ENCODE measurements around the gene PCYOX1L. TPM values are rescaled to one million over a fixed set of nuclear protein-coding genes. Genes with fewer than 3 reads are reported as not detected.

The PCYOX1L gene
- total RNA-seq, 1 experiment from 2014 or later: 15.3 TPM

- Histone ChIP-seq H3K79me1 (ENCODE audit: insufficient read depth, low read depth, low read length, poor library complexity, severe bottlenecking) (no peaks in the 10 kb centered on the region), H2AFZ (ENCODE audit: low read length) (no peak overlapping the region), H3K9me3 (ENCODE audit: control insufficient read depth, low read depth, low read length) (no peaks in the 10 kb centered on the region), H3K27ac (ENCODE audit: insufficient read length, low read depth, low read length) (no peak overlapping the region), H3K18ac (ENCODE audit: insufficient read length, low read depth, low read length) (no peak overlapping the region), H3K27me3 (ENCODE audit: insufficient read depth, low read length) (no peaks in the 10 kb centered on the region), H3K23me2 (ENCODE audit: insufficient read length, low read depth, low read length, poor library complexity, severe bottlenecking) (peaks cover 4% of the 10 kb centered on the region), H3K79me2 (ENCODE audit: insufficient read depth, low read length) (no peaks in the 10 kb centered on the region), H2BK15ac (ENCODE audit: low read depth, low read length) (no peak overlapping the region), H2BK20ac (ENCODE audit: low read depth, low read length, poor library complexity, severe bottlenecking) (no peak overlapping the region), H3K56ac (ENCODE audit: insufficient read length, low read depth, low read length) (no peak overlapping the region), H4K91ac (ENCODE audit: insufficient read length, low read depth, low read length) (no peak overlapping the region), H3K9ac (ENCODE audit: extremely low read depth, insufficient read length, low read length) (no peak overlapping the region), H3K4ac (ENCODE audit: low read depth, low read length) (no peak overlapping the region), H3K23ac (ENCODE audit: insufficient read length, low read depth, low read length) (no peak overlapping the region), H2BK5ac (ENCODE audit: insufficient read length, low read length) (no peak overlapping the region), H2BK12ac (ENCODE audit: insufficient read length, low read depth, low read length) (no peak overlapping the region), H3T11ph (ENCODE audit: low read length) (no peak overlapping the region), H3K4me1 (ENCODE audit: insufficient read depth, low read length) (no peaks in the 10 kb centered on the region; the same call in 1 of the 2 replicates), H2AK5ac (ENCODE audit: insufficient read length, low read length) (no peak overlapping the region), H4K5ac (ENCODE audit: insufficient read length, low read depth, low read length) (no peak overlapping the region), H4K20me1 (ENCODE audit: control insufficient read depth, insufficient read depth, insufficient read length) (no peaks in the 10 kb centered on the region), H2BK120ac (ENCODE audit: low read depth, low read length, poor library complexity, severe bottlenecking) (no peak overlapping the region), H3K14ac (ENCODE audit: insufficient read depth, low read length) (no peak overlapping the region), H4K8ac (replicated peaks; ENCODE audit: insufficient read length, low read depth, low read length) (no peak overlapping the region), H3K4me2 (ENCODE audit: insufficient read depth, insufficient read length, low read length) (no peak overlapping the region)
- Mint-ChIP-seq H3K4me3 (no peak overlapping the region), H3K27me3 (ENCODE audit: low read depth) (peaks cover under 1% of the 10 kb centered on the region; the same call in 1 of the 2 replicates), H3K4me1 (peaks cover 14 to 15% of the 10 kb centered on the region in 2 experiments), H3K9me3 (no peaks in the 10 kb centered on the region), H3K27ac (no peak overlapping the region), H3K36me3 (ENCODE audit: insufficient read depth in 1 of 3, low read depth in 3 of 3) (peaks cover 26 to 69% (median 54%) of the 10 kb centered on the region in 3 experiments; a peak in 6 of 7 replicates)
- no CpG with 5 or more reads among the region's 2 CpGs for WGBS (ENCODE audit: extremely low coverage, insufficient read length, low lambda C conversion rate)
- TF ChIP-seq CTCF (conservative IDR thresholded peaks at IDR 0.05): no peak
- no peak for DNase-seq
Measured at GRCh38 chr5:149353911-149354310, 3.9 kb upstream of the PCYOX1L start.

Measured in H9 (cell line).